Ishikawa (cell line): Measurements from ENCODE around the gene FAM98B.

Experiments
- CEBPB ChIP-seq: IDR thresholded peaks from 2 replicates; pipeline ENCODE4 v1.6.1; 2012
- CREB1 ChIP-seq: IDR thresholded peaks from 2 replicates; pipeline ENCODE4 v1.6.1; 2012; ENCODE audit warnings: low read depth
- EP300 ChIP-seq: IDR thresholded peaks from 2 replicates; pipeline ENCODE4 v1.6.1; 2012; ENCODE audit warnings: borderline replicate concordance
- NFIC ChIP-seq: IDR thresholded peaks from 2 replicates; pipeline ENCODE4 v1.6.1; 2012
- RAD21 ChIP-seq: IDR thresholded peaks from 2 replicates; pipeline ENCODE4 v1.6.1; 2012; ENCODE audit warnings: low read depth
- TAF1 ChIP-seq: IDR thresholded peaks from 2 replicates; pipeline ENCODE4 v1.6.1; 2012; ENCODE audit warnings: low read depth, mild to moderate bottlenecking
- TCF12 ChIP-seq: IDR thresholded peaks from 2 replicates; pipeline ENCODE4 v1.6.1; 2012; ENCODE audit warnings: low read depth
- TEAD4 ChIP-seq: IDR thresholded peaks from 2 replicates; pipeline ENCODE4 v1.6.1; 2012
- ZBTB7A ChIP-seq: IDR thresholded peaks from 2 replicates; pipeline ENCODE4 v1.6.1; 2012; ENCODE audit warnings: low read depth
- TF ChIP-seq, protein P1 (sequence below): IDR thresholded peaks from 2 replicates; pipeline ENCODE4 v1.6.1; 2012; ENCODE audit warnings: low read depth, mild to moderate bottlenecking
- TF ChIP-seq, protein P2 (sequence below): IDR thresholded peaks from 2 replicates; pipeline ENCODE4 v1.6.1; 2012
- TF ChIP-seq, protein P3 (sequence below): IDR thresholded peaks from 2 replicates; pipeline ENCODE4 v1.6.1; 2012

DNA sequence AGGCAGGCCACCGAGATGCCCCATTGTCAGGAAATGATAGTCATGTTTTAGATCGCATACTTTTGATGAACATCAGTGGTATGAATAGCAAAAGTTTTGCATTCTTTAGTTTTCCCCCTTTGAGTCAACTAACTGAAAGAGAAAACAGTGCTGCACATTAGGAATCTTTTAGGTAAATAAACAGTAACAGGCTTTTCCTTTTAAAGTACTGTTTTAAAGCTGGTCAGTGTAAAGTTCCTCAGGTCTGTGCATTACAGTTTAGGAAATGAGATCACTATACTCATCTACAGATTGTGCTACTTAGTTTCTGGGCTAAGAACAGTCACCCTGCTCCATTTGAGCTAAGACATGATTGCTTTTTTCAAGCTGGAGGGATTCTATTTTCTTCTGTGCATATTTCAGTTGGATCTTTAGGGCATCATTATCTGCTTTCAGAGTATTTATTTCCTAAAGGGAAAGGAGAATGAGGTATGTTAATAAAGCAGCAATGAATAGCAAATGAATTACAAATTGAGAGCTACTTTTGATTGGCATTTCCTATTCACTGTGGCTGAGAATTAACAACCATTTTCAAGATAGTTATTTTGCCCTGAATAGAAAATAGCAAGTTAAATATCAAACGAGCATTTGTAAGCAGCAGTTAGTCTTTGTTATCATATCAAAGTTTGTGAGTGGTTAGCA, 36.5 kb downstream of the FAM98B start:
- TF ChIP-seq TAF1 (no peak), TEAD4 (no peak), NFIC (no peak), ZBTB7A (no peak), EP300 (no peak), TCF12 (no peak), RAD21 (no peak), CEBPB (no peak), CREB1 (no peak)
- TF ChIP-seq, protein P1, sequence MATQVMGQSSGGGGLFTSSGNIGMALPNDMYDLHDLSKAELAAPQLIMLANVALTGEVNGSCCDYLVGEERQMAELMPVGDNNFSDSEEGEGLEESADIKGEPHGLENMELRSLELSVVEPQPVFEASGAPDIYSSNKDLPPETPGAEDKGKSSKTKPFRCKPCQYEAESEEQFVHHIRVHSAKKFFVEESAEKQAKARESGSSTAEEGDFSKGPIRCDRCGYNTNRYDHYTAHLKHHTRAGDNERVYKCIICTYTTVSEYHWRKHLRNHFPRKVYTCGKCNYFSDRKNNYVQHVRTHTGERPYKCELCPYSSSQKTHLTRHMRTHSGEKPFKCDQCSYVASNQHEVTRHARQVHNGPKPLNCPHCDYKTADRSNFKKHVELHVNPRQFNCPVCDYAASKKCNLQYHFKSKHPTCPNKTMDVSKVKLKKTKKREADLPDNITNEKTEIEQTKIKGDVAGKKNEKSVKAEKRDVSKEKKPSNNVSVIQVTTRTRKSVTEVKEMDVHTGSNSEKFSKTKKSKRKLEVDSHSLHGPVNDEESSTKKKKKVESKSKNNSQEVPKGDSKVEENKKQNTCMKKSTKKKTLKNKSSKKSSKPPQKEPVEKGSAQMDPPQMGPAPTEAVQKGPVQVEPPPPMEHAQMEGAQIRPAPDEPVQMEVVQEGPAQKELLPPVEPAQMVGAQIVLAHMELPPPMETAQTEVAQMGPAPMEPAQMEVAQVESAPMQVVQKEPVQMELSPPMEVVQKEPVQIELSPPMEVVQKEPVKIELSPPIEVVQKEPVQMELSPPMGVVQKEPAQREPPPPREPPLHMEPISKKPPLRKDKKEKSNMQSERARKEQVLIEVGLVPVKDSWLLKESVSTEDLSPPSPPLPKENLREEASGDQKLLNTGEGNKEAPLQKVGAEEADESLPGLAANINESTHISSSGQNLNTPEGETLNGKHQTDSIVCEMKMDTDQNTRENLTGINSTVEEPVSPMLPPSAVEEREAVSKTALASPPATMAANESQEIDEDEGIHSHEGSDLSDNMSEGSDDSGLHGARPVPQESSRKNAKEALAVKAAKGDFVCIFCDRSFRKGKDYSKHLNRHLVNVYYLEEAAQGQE, result no peak
- TF ChIP-seq, protein P2, sequence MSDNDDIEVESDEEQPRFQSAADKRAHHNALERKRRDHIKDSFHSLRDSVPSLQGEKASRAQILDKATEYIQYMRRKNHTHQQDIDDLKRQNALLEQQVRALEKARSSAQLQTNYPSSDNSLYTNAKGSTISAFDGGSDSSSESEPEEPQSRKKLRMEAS, result no peak
- TF ChIP-seq, protein P3, sequence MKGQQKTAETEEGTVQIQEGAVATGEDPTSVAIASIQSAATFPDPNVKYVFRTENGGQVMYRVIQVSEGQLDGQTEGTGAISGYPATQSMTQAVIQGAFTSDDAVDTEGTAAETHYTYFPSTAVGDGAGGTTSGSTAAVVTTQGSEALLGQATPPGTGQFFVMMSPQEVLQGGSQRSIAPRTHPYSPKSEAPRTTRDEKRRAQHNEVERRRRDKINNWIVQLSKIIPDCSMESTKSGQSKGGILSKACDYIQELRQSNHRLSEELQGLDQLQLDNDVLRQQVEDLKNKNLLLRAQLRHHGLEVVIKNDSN, result no peak
